Central memory CD8-positive, alpha-beta T cell (primary cell): Measurements from ENCODE around the gene MLF2.

ENCODE experiments used
- ATAC-seq: fragments of 150-1000 bp; cut with Tn5 transposase; replicated peaks from 2 replicates; pipeline ENCODE4 v1.10.0; 2022; ENCODE audit warnings: mild to moderate bottlenecking, moderate FRiP score, moderate number of reproducible peaks; ENCODE audit not compliant: poor library complexity, severe bottlenecking; ENCODE audit errors: extremely low read depth
- DNase-seq, 2 donors: peaks; one replicate each; pipeline ENCODE4 v3.0.0; 2021; ENCODE audit warnings: low spot score in 2 of 2
- H3K27ac Mint-ChIP-seq: one replicate; pipeline ENCODE4 v1.8.0; 2022; ENCODE audit warnings: low read depth, mild to moderate bottlenecking, moderate library complexity, mixed read lengths
- H3K27me3 Mint-ChIP-seq: one replicate; pipeline ENCODE4 v1.8.0; 2022; ENCODE audit warnings: mixed read lengths
- H3K36me3 Mint-ChIP-seq: one replicate; pipeline ENCODE4 v1.8.0; 2022; ENCODE audit warnings: mild to moderate bottlenecking, moderate library complexity, mixed read lengths; ENCODE audit not compliant: insufficient read depth
- H3K4me1 Mint-ChIP-seq: one replicate; pipeline ENCODE4 v1.8.0; 2022; ENCODE audit warnings: mixed read lengths
- H3K4me3 Mint-ChIP-seq: one replicate; pipeline ENCODE4 v1.8.0; 2022; ENCODE audit warnings: mild to moderate bottlenecking, moderate library complexity, mixed read lengths
- H3K9me3 Mint-ChIP-seq: one replicate; pipeline ENCODE4 v1.8.0; 2022; ENCODE audit warnings: mixed read lengths

MLF2 gene

GRCh38 chr12:6784296-6784695 is 31.4 kb upstream of the MLF2 start:
- Mint-ChIP-seq H3K27me3 (peaks cover 6% of the 10 kb centered on the region), H3K4me1 (peaks cover 7% of the 10 kb centered on the region), H3K9me3 (no peaks in the 10 kb centered on the region), H3K4me3 (no peak overlapping the region), H3K36me3 (peaks cover 4% of the 10 kb centered on the region), H3K27ac (no peak overlapping the region)
- no peak for ATAC-seq
- no peak for DNase-seq

- peaks cover 4% of the 10 kb centered on the region for H3K36me3 Mint-ChIP-seq
Observed at GRCh38 chr12:6783828-6784227, 30.9 kb upstream of the MLF2 start.

GRCh38 chr12:6782850-6783566 is 30.1 kb upstream of the MLF2 start:
- Mint-ChIP-seq H3K36me3 (peaks cover 7% of the 10 kb centered on the region), H3K4me1 (peaks cover 19% of the 10 kb centered on the region), H3K27me3 (peaks cover 6% of the 10 kb centered on the region), H3K9me3 (no peaks in the 10 kb centered on the region), H3K27ac (peak overlapping the region; percentile 33), H3K4me3 (no peak overlapping the region)
- DNase-seq (no peak), ATAC-seq (no peak)

More at GRCh38 chr12:6783828-6784227, 30.9 kb upstream of the MLF2 start:
- no peaks in the 10 kb centered on the region for H3K9me3 Mint-ChIP-seq
- no peak for DNase-seq
- H3K27ac Mint-ChIP-seq = peak overlapping the region; percentile 33
- ATAC-seq = no peak
- H3K4me1 Mint-ChIP-seq = peaks cover 11% of the 10 kb centered on the region
- H3K27me3 Mint-ChIP-seq = peaks cover 6% of the 10 kb centered on the region
- no peak overlapping the region for H3K4me3 Mint-ChIP-seq

GRCh38 chr12:6782119-6782518 is 29.2 kb upstream of the MLF2 start:
- Mint-ChIP-seq H3K36me3 (peaks cover 7% of the 10 kb centered on the region), H3K4me3 (no peak overlapping the region), H3K4me1 (peaks cover 19% of the 10 kb centered on the region), H3K9me3 (no peaks in the 10 kb centered on the region), H3K27me3 (peaks cover 6% of the 10 kb centered on the region), H3K27ac (no peak overlapping the region)
- DNase-seq (no peak), ATAC-seq (no peak)

- H3K27me3 Mint-ChIP-seq = peaks cover 6% of the 10 kb centered on the region
- DNase-seq (no peak), ATAC-seq (no peak)
- H3K36me3 Mint-ChIP-seq = peaks cover 6% of the 10 kb centered on the region
- no peak overlapping the region for H3K4me3 Mint-ChIP-seq
- H3K4me1 Mint-ChIP-seq = peaks cover 25% of the 10 kb centered on the region
- H3K9me3 Mint-ChIP-seq = no peaks in the 10 kb centered on the region
- H3K27ac Mint-ChIP-seq = no peak overlapping the region
Observed at GRCh38 chr12:6780573-6780972, 27.6 kb upstream of the MLF2 start.

GRCh38 chr12:6779708-6780432 is 26.9 kb upstream of the MLF2 start:
- H3K27me3 Mint-ChIP-seq = peaks cover 6% of the 10 kb centered on the region
- H3K36me3 Mint-ChIP-seq = peaks cover 6% of the 10 kb centered on the region
- H3K4me1 Mint-ChIP-seq = peaks cover 32% of the 10 kb centered on the region
- H3K4me3 Mint-ChIP-seq = no peak overlapping the region
- DNase-seq (no peak), ATAC-seq (no peak)
- no peaks in the 10 kb centered on the region for H3K9me3 Mint-ChIP-seq
- H3K27ac Mint-ChIP-seq = no peak overlapping the region

- Mint-ChIP-seq H3K27me3 (peaks cover 6% of the 10 kb centered on the region), H3K4me3 (peak overlapping the region; percentile 75), H3K9me3 (no peaks in the 10 kb centered on the region), H3K27ac (peak overlapping the region; percentile 87), H3K4me1 (peaks cover 42% of the 10 kb centered on the region), H3K36me3 (peaks cover 9% of the 10 kb centered on the region)
- DNase-seq = peak; percentile 77 to 79
- ATAC-seq = peak; percentile 57
Observed at GRCh38 chr12:6778574-6779550, 25.9 kb upstream of the MLF2 start.

- Mint-ChIP-seq H3K4me3 (peak overlapping the region; percentile 75), H3K4me1 (peaks cover 45% of the 10 kb centered on the region), H3K27me3 (no peaks in the 10 kb centered on the region), H3K9me3 (no peaks in the 10 kb centered on the region), H3K27ac (peak overlapping the region; percentile 87), H3K36me3 (peaks cover 9% of the 10 kb centered on the region)
- DNase-seq (no peak), ATAC-seq (no peak)
Observed at GRCh38 chr12:6778217-6778573, 25.3 kb upstream of the MLF2 start.

GRCh38 chr12:6777386-6777785 is 24.4 kb upstream of the MLF2 start:
- H3K4me3 Mint-ChIP-seq = no peak overlapping the region

GRCh38 chr12:6775185-6776174 is 22.5 kb upstream of the MLF2 start:
- H3K9me3 Mint-ChIP-seq = no peaks in the 10 kb centered on the region
- ATAC-seq (no peak), DNase-seq (no peak)
- peaks cover 65% of the 10 kb centered on the region for H3K4me1 Mint-ChIP-seq
- peak overlapping the region; percentile 86 for H3K4me3 Mint-ChIP-seq
- H3K36me3 Mint-ChIP-seq = peaks cover 11% of the 10 kb centered on the region
- no peaks in the 10 kb centered on the region for H3K27me3 Mint-ChIP-seq
- H3K27ac Mint-ChIP-seq = peak overlapping the region; percentile 91

More at GRCh38 chr12:6777386-6777785, 24.4 kb upstream of the MLF2 start:
- no peaks in the 10 kb centered on the region for H3K27me3 Mint-ChIP-seq
- peaks cover 48% of the 10 kb centered on the region for H3K4me1 Mint-ChIP-seq
- no peak overlapping the region for H3K27ac Mint-ChIP-seq
- no peaks in the 10 kb centered on the region for H3K9me3 Mint-ChIP-seq
- H3K36me3 Mint-ChIP-seq = peaks cover 9% of the 10 kb centered on the region
- ATAC-seq = no peak
- DNase-seq = no peak

GRCh38 chr12:6774499-6775062 is 21.6 kb upstream of the MLF2 start:
- DNase-seq (peak; percentile 42 to 68), ATAC-seq (peak; percentile 82)
- H3K27ac Mint-ChIP-seq = peak overlapping the region; percentile 91
- peaks cover 11% of the 10 kb centered on the region for H3K36me3 Mint-ChIP-seq
- H3K27me3 Mint-ChIP-seq = no peaks in the 10 kb centered on the region
- H3K4me1 Mint-ChIP-seq = peaks cover 65% of the 10 kb centered on the region
- H3K4me3 Mint-ChIP-seq = peak overlapping the region; percentile 86
- no peaks in the 10 kb centered on the region for H3K9me3 Mint-ChIP-seq
